ENCODE data around the gene CYP4F22. TPM values are rescaled to one million over a fixed set of nuclear protein-coding genes. Genes with fewer than 3 reads are reported as not detected.

The CYP4F22 gene
- total and polyA plus RNA-seq, 10 of the 15 experiments (the other 5 are each of a cell fraction or from before 2014, with no cell fraction given), result not detected

- TF ChIP-seq NRF1 (conservative IDR thresholded peaks at IDR 0.05; ENCODE audit: low read depth, low read length) (no peak), BACH1 (IDR thresholded peaks at IDR 0.05; ENCODE audit: borderline replicate concordance) (peak; percentile 88), ETV6 (conservative IDR thresholded peaks at IDR 0.05 in 1 of 2, IDR thresholded peaks at IDR 0.05 in 1 of 2; ENCODE audit: borderline replicate concordance in 1 of 2, low read depth in 1 of 2) (peak in 1 of 2 experiments; percentile 82; a peak in 2 of 4 replicates), SIN3A (IDR thresholded peaks at IDR 0.05; ENCODE audit: low read depth, low read length) (no peak), HDGF (IDR thresholded peaks at IDR 0.05) (no peak), MTA3 (IDR thresholded peaks at IDR 0.05; ENCODE audit: borderline replicate concordance, low read length) (peak; percentile 60; the same call in 1 of the 2 replicates), SRF (IDR thresholded peaks at IDR 0.05; ENCODE audit: low read depth in 2 of 2, low read length in 2 of 2) (0 out of 4 replicates have a peak, but pooled peaks of 1 of the 2 experiments have one; percentile 59), NFYB (IDR thresholded peaks at IDR 0.05; ENCODE audit: insufficient read depth, low read depth, low read length) (no peak), JUND (IDR thresholded peaks at IDR 0.05; ENCODE audit: low read depth, low read length) (no peak), EED (IDR thresholded peaks at IDR 0.05; ENCODE audit: low read depth) (peak; percentile 75), SKIL (IDR thresholded peaks at IDR 0.05; ENCODE audit: low read depth, poor library complexity, severe bottlenecking) (peak; percentile 63), TCF12 (IDR thresholded peaks at IDR 0.05; ENCODE audit: low read depth, low read length) (peak; percentile 84), IKZF1 (conservative IDR thresholded peaks at IDR 0.05) (peak; percentile 52; the same call in 1 of the 2 replicates), MXI1 (IDR thresholded peaks at IDR 0.05; ENCODE audit: low read depth, low read length) (no peak), CREB1 (IDR thresholded peaks at IDR 0.05; ENCODE audit: low read depth) (0 out of 2 replicates have a peak, but pooled peaks have one; percentile 55), CBX5 (IDR thresholded peaks at IDR 0.05; ENCODE audit: low read depth) (0 out of 2 replicates have a peak, but pooled peaks have one; percentile 18), SPI1 (IDR thresholded peaks at IDR 0.05; ENCODE audit: borderline replicate concordance, insufficient read depth, low read depth, low read length) (peak; percentile 52; the same call in 1 of the 2 replicates), ATF2 (IDR thresholded peaks at IDR 0.05; ENCODE audit: low read length) (0 out of 2 replicates have a peak, but pooled peaks have one; percentile 54), IRF4 (IDR thresholded peaks at IDR 0.05; ENCODE audit: low read depth, low read length) (peak; percentile 15; the same call in 1 of the 2 replicates), TCF3 (IDR thresholded peaks at IDR 0.05; ENCODE audit: borderline replicate concordance, insufficient read depth, low read depth, low read length) (peak; percentile 94), STAT3 (IDR thresholded peaks at IDR 0.05; ENCODE audit: low read depth, low read length) (no peak), PAX5 (IDR thresholded peaks at IDR 0.05; ENCODE audit: borderline replicate concordance, low read depth, low read length) (peak; percentile 59; the same call in 1 of the 2 replicates)
These were observed 41.2 kb upstream of the CYP4F22 start (continued) for GRCh38 chr19:15466851-15467733.

Measured in GM12878 (cell line).